Stimulated activated CD8-positive, alpha-beta memory T cell treated with anti-CD3 and anti-CD28 coated beads, Interleukin-15, amount 100 ng/mL, for 48 hours (primary cell): ENCODE results near the gene PCDHA4.
"Not testable (repeated sequence)": the region's sequence is repeated elsewhere in the genome, so short reads cannot be mapped to it uniquely, and the experiment has no call there.

ENCODE experiments used
- DNase-seq, 2 donors: peaks; one replicate each; pipeline ENCODE4 v3.0.0-alpha.2; 2020; ENCODE audit warnings: low read depth in 2 of 2

Gene PCDHA4

GRCh38 chr5:140806834-140807775, at the start of gene PCDHA4:
TSS of gene PCDHA4 (plus strand) at chr5:140807068.
- DNase-seq: no peak

- DNase-seq: no peak
Observed at GRCh38 chr5:140764177-140764973, 42.5 kb upstream of the PCDHA4 start.

- no peak for DNase-seq
Observed at GRCh38 chr5:140767444-140767843, 39.4 kb upstream of the PCDHA4 start.

- no peak for DNase-seq
Observed at GRCh38 chr5:140780512-140780911, 26.4 kb upstream of the PCDHA4 start.

GRCh38 chr5:140785905-140786686, 20.8 kb upstream of the PCDHA4 start, which contains the start of gene PCDHA1:
TSS of gene PCDHA1 (plus strand) at chr5:140786140.
- no peak for DNase-seq

- DNase-seq: not testable (repeated sequence)
Observed at GRCh38 chr5:140787422-140787821, 19.4 kb upstream of the PCDHA4 start.

- DNase-seq: not testable (repeated sequence)
Observed at GRCh38 chr5:140787849-140788504, 18.9 kb upstream of the PCDHA4 start.

GRCh38 chr5:140791089-140791488, 15.8 kb upstream of the PCDHA4 start:
- no peak for DNase-seq

- no peak for DNase-seq
Observed at GRCh38 chr5:140794595-140795258, 12.1 kb upstream of the PCDHA4 start, which contains the start of gene PCDHA2. TSS of gene PCDHA2 (plus strand) at chr5:140794852.

- DNase-seq: no peak
Observed at GRCh38 chr5:140795259-140795641, 11.6 kb upstream of the PCDHA4 start.

GRCh38 chr5:140796072-140796717, 10.7 kb upstream of the PCDHA4 start:
- not testable (repeated sequence) for DNase-seq

GRCh38 chr5:140796718-140797095, 10.2 kb upstream of the PCDHA4 start:
- no peak for DNase-seq

- DNase-seq: no peak
Observed at GRCh38 chr5:140800816-140801493, 5.9 kb upstream of the PCDHA4 start, which contains the start of gene PCDHA3. TSS of gene PCDHA3 (plus strand) at chr5:140801057.

- no peak for DNase-seq
Observed at GRCh38 chr5:140801494-140801841, 5.4 kb upstream of the PCDHA4 start.

- DNase-seq: not testable (repeated sequence)
Observed at GRCh38 chr5:140802381-140802780, 4.5 kb upstream of the PCDHA4 start.

- no peak for DNase-seq
Observed at GRCh38 chr5:140802781-140803271, 4.0 kb upstream of the PCDHA4 start.

GRCh38 chr5:140808241-140808888, 1.5 kb downstream of the PCDHA4 start:
- not testable (repeated sequence) for DNase-seq

GRCh38 chr5:140808889-140809291, 2.0 kb downstream of the PCDHA4 start:
- DNase-seq: no peak
